GM10266 (cell line): ENCODE data around the gene KRT78.

Experiments
- DNase-seq: peaks from one replicate; pipeline ENCODE4 v3.0.0; 2012; ENCODE audit errors: extremely low spot score
- CTCF ChIP-seq: IDR thresholded peaks from 2 replicates; pipeline ENCODE4 v1.5.1; 2012; ENCODE audit warnings: mild to moderate bottlenecking, low read depth; ENCODE audit not compliant: control insufficient read depth, insufficient read depth; ENCODE audit errors: missing control alignments

KRT78 gene

DNA sequence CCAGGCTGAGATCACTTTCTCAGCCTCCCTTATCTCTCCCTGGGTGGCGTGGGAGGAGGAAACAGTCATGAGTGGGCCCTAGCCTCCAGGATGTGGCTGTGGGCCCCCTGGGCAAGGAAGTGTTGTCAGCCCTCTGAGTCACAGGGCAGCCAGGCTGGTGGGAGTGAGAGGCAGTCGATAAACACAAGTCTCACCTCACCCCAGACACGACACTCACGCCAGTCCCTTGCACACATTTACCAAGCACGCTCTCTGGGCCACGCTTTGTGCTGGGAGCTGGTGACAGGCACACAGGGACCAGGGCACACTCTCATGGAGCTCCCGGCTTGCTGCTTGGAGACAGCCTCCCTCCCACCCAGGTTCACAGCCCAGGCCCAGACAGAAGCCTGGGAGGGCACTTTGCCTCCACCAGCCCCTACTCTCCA lies 12.7 kb downstream of the KRT78 start:
- no peak for DNase-seq
- TF ChIP-seq CTCF: no peak

DNA sequence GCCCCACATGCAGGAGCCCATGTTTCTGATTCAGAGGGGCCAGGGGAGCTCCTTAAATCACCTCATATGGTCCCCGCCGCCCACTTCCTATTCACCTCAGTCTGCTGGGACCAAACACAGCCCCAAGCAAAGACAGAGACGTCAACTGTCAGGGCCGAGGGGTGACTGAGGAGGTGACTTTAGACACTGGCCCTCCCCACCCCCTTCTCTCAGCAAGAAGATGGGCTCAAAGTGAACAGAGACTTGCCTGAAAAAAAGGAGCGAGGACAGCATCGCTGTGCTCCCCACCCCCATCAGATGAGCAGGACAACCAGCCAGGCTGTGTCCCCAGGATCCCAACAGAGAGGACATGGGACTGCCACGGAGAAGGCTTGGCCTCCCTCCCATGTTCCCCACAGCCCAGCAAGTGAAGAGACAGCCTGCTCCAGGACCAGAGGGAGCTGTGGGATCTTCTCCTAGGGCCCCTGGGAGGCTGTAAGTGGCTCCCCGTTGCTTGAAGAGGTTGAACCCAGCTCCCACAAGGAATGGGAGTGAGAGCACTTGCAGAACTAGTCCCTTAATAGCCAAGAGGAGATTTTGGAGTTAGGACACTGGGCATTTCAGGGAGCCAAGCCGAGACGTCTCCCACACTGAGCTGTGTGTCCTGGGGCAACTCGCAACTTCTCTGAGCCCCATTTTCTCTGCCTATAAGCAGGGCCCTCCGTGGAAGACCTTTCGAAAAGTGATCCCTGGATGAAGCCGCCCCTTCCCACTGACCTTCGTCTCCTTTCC lies 13.3 kb downstream of the KRT78 start:
- DNase-seq: no peak
- TF ChIP-seq CTCF: no peak

- TF ChIP-seq CTCF: no peak
Measured at GRCh38 chr12:52834727-52835001, 14.1 kb downstream of the KRT78 start.

GRCh38 chr12:52833922-52834726 lies 14.7 kb downstream of the KRT78 start, which contains the start of gene KRT79:
Gene KRT79, minus strand, starts transcription at chr12:52834311. Its CDS starts 51 bp downstream, at chr12:52834260.
- no peak for DNase-seq

More at GRCh38 chr12:52834727-52835001, 14.1 kb downstream of the KRT78 start:
- DNase-seq: no peak

GRCh38 chr12:52832985-52833905 lies 15.5 kb downstream of the KRT78 start:
- no peak for DNase-seq
- no peak for TF ChIP-seq CTCF

More at GRCh38 chr12:52833922-52834726, 14.7 kb downstream of the KRT78 start, which contains the start of gene KRT79:
- no peak for TF ChIP-seq CTCF

DNA sequence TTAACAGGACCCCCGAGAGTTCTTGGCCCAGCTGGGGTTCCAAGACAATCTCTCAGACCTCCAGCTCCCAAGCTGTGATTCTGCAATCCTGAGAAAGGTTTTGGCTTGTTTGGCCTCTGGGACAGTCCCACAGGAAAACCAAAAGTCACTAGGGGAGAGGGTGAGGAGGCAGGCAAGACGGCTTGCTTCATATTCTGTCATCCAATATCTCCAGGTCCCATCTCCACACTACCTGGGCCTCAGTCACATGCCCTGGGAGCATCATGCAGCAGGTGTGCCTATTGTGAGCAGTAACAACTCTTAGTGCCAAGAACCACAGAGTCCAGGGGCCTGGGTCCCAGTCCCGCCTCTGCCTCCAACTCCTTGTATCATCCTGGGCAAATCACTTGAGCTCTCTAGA lies 16.3 kb downstream of the KRT78 start:
- TF ChIP-seq CTCF: no peak

More for the DNA sequence above, 16.3 kb downstream of the KRT78 start:
- DNase-seq: no peak
